ENCODE measurements around the gene GABPB2.
A peak's percentile ranks its signal among the peaks of the same experiment; 100 is the strongest.

The GABPB2 gene

DNA sequence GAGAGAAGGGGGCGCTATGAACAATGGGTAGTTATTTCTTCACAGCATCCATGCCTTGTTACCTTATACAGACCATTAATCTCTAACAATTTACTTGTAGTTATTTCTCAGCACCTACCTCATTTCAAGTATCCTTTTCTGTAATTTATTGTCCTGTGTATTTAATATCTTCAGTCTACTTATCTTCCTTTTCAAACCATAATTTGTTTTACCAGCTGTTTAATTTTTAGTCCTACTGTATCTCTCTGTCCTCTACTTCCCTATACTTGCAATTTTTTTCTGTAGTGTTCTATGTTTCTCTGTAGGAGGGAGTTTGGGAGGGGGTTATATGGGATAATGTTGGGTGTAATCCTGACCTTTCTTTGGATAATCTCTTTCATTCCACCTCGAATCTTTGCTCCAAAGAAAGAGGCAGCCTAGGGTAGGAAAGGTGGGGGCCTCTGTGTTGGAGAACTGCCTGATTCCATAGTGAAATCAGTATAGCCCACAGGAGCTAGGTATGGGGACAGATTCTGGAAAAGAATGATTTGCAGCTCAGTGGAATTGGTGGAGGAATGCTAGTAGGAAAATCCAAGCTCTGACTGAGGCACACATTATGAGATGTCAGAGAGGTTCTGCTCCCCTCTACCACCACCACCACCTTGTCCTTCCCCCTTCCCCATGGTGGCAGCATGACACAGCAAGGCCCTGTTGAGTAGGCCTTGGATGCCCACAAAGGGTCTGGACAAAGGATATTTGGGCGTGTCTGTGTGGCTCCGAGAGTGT lies 9.7 kb upstream of the GABPB2 start:
- no peak for DNase-seq
- H3K27me3 Mint-ChIP-seq (ENCODE audit: low read depth, poor library complexity), result no peaks in the 10 kb centered on the region
- TF ChIP-seq, protein P1, sequence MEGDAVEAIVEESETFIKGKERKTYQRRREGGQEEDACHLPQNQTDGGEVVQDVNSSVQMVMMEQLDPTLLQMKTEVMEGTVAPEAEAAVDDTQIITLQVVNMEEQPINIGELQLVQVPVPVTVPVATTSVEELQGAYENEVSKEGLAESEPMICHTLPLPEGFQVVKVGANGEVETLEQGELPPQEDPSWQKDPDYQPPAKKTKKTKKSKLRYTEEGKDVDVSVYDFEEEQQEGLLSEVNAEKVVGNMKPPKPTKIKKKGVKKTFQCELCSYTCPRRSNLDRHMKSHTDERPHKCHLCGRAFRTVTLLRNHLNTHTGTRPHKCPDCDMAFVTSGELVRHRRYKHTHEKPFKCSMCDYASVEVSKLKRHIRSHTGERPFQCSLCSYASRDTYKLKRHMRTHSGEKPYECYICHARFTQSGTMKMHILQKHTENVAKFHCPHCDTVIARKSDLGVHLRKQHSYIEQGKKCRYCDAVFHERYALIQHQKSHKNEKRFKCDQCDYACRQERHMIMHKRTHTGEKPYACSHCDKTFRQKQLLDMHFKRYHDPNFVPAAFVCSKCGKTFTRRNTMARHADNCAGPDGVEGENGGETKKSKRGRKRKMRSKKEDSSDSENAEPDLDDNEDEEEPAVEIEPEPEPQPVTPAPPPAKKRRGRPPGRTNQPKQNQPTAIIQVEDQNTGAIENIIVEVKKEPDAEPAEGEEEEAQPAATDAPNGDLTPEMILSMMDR (IDR thresholded peaks at IDR 0.05), result no peak
- H3K4me1 Mint-ChIP-seq, result peaks cover 72% of the 10 kb centered on the region
- peak overlapping the region; percentile 77 for H3K27ac Mint-ChIP-seq
- H3K36me3 Mint-ChIP-seq (ENCODE audit: low read depth), result peaks cover 36% of the 10 kb centered on the region
- peak overlapping the region; percentile 87 for H3K4me3 Mint-ChIP-seq
- H3K9me3 Mint-ChIP-seq, result no peaks in the 10 kb centered on the region

DNA sequence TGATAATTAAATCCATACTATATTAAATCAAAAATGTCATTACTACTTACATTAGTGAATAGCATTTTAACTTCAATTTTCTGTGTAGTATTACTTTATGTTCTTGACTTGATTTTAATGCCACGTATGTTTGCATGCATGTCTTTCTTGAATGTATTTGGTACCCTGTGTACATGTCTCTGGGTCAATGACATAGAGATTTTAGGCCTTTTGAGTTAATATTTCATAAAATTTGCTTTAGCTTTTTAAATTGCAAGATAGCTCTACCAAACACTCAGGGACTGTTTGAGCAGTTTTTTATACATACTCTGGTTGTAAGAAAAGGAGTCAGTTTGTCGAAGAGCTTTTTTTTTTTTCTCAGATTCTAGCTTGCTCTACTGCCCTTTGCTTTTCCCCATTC lies 8.9 kb upstream of the GABPB2 start:
- Mint-ChIP-seq H3K27ac (no peak overlapping the region), H3K4me1 (peaks cover 67% of the 10 kb centered on the region), H3K9me3 (no peaks in the 10 kb centered on the region), H3K27me3 (ENCODE audit: low read depth, poor library complexity) (no peaks in the 10 kb centered on the region), H3K36me3 (ENCODE audit: low read depth) (peaks cover 40% of the 10 kb centered on the region), H3K4me3 (peak overlapping the region; percentile 87)
- TF ChIP-seq, protein P1 (IDR thresholded peaks at IDR 0.05), result no peak
- DNase-seq, result no peak

DNA sequence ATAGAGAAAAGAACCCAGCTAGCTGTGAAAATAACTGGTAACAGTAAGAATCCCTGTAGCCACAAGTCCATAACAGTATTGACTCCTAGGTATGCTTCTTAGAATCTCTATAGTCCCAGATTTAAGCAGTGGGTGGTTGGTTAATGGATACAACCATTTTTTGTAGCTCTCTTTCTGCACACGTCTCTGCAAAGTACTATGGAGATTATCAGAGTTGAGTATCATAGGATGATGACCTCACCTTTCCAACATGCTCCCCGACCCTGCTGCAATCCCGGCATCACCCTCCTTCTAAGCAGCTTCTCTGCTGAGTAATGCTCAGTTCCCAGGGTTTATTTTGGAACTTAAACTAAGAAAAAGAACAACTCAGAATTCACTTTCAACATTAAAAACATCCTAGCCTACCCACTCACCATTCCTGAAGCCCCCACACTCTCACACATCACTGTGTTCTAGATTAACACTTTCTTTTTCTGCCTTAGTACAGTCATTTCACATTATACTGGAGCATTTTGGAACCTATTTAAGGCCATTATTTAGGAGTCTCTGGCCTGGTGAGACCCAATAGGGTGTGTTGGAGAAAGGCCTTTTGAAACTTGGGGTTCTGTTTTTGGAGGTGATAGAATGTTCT lies 7.7 kb upstream of the GABPB2 start:
- H3K4me1 Mint-ChIP-seq, result peaks cover 55% of the 10 kb centered on the region

DNA sequence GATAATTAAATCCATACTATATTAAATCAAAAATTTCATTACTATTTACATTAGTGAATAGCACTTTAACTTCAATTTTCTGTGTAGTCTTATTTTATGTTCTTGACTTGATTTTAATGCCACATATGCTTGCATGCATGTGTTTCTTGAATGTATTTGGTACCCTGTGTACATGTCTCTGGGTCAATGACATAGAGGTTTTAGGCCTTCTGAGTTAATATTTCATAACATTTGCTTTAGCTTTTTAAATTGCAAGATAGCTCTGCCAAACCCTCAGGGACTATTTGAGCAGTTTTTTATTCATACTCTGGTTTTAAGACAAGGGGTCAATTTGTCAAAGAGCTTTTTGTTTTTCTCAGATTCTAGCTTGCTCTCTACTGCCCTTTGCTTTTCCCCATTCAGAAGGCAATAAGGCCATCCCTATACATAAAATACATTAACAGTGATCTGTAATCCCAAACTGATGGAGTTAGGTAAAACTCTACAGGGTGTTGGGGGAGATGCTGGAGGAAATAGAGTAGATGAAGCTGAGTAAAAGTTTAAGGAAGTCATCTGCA lies 5.4 kb upstream of the GABPB2 start:
- no peak for DNase-seq
- TF ChIP-seq, protein P1 (IDR thresholded peaks at IDR 0.05), result no peak
- Mint-ChIP-seq H3K4me1 (peaks cover 56% of the 10 kb centered on the region), H3K36me3 (ENCODE audit: low read depth) (peaks cover 54% of the 10 kb centered on the region), H3K27me3 (ENCODE audit: low read depth, poor library complexity) (no peaks in the 10 kb centered on the region), H3K27ac (peak overlapping the region; percentile 37), H3K4me3 (no peak overlapping the region), H3K9me3 (no peaks in the 10 kb centered on the region)

More for the DNA sequence above, 7.7 kb upstream of the GABPB2 start:
- H3K4me3 Mint-ChIP-seq, result peak overlapping the region; percentile 87
- H3K27ac Mint-ChIP-seq, result no peak overlapping the region
- H3K9me3 Mint-ChIP-seq, result no peaks in the 10 kb centered on the region
- peaks cover 48% of the 10 kb centered on the region for H3K36me3 Mint-ChIP-seq (ENCODE audit: low read depth)
- TF ChIP-seq, protein P1 (IDR thresholded peaks at IDR 0.05), result no peak
- DNase-seq, result no peak
- no peaks in the 10 kb centered on the region for H3K27me3 Mint-ChIP-seq (ENCODE audit: low read depth, poor library complexity)

DNA sequence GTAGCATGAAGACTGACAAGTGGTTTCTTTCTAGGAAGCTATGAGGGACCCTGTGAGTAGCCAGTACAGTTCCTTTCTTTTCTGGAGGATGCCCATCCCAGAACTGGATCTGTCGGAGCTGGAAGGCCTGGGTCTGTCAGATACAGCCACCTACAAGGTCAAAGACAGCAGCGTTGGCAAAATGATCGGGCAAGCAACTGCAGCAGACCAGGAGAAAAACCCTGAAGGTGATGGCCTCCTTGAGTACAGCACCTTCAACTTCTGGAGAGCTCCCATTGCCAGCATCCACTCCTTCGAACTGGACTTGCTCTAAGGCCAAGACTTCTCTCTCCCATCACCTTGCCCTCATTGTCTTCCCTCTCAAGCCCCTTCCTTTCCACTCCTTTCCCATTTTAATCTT lies 3.4 kb upstream of the GABPB2 start:
- Mint-ChIP-seq H3K4me1 (peaks cover 52% of the 10 kb centered on the region), H3K9me3 (no peaks in the 10 kb centered on the region), H3K4me3 (no peak overlapping the region), H3K27me3 (ENCODE audit: low read depth, poor library complexity) (no peaks in the 10 kb centered on the region), H3K36me3 (ENCODE audit: low read depth) (peaks cover 51% of the 10 kb centered on the region), H3K27ac (no peak overlapping the region)
- TF ChIP-seq, protein P1 (IDR thresholded peaks at IDR 0.05), result no peak
- DNase-seq, result no peak
